OCI-LY3 (cell line): Measurements from ENCODE around the gene SLC1A7.

Experiments
- CTCF ChIP-seq: fragments of 200-600, 300-600 bp; sonication (generic); IDR thresholded peaks from 2 replicates; pipeline ENCODE4 v1.5.1; 2014; ENCODE audit warnings: antibody characterized with exemption, low read length, low read depth
- EZH2phosphoT487 ChIP-seq: fragments of 200-600 bp; shearing (Covaris generic); IDR thresholded peaks from 2 replicates; pipeline ENCODE4 v1.6.1; 2018; ENCODE audit warnings: antibody characterized with exemption, mixed run types, low read depth

DNA sequence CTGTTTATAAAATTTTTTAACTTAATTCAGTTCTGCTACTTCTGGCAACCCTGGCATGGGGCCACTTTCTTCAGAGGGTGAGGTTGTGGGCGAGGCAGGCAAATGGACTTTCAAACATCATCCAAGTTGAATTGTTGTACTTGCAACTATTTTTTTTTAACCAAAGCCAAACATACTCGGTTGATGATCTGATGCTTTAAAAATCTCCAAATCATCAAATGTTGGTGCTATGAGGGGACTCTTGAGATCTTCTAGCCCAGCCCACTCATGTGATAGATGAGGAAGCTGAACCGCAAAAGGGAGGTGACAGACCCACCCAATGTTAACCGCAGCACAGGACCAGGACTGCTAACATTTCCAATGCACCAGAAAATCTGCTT, 6.7 kb downstream of the SLC1A7 start:
- TF ChIP-seq CTCF (no peak), EZH2phosphoT487 (no peak)
